Erythroblast (primary cell): Measurements from ENCODE around the gene KCNMB4.

ENCODE experiments used
- GATA1 ChIP-seq: IDR thresholded peaks from 2 replicates; pipeline ENCODE4 v1.6.1; 2011; ENCODE audit warnings: low read depth, mild to moderate bottlenecking, control low read depth, low read length, moderate library complexity
- POLR2A ChIP-seq: IDR thresholded peaks from 2 replicates; pipeline ENCODE4 v1.6.1; 2011; ENCODE audit warnings: mild to moderate bottlenecking, low read length

DNA sequence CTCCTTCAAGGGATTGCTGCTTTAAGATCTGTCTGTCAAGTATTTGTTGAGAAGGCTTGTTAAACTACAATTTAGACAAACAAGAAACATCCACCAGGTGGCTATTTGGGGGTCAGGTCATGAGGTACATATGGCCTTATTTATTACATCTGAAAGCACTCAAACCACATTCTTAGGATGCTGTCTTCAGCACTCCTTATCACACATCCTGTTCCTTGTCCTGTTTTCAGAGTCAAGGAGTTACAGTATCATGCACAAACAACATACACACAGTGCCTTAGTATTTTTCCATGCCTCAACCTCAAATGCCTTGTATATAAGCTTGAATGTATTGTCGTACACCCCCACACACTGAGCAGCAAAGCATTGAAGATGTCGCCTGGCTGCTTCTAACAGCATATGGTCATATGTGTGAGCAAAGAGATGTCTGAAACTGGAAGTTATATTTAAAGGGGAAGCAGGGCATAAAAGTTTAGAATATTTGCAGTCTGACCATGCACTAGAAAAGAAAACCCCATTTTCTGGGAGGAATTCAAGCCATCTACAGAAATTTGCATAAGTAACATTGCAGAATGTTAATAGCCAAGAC lies 83.8 kb downstream of the KCNMB4 start:
- TF ChIP-seq POLR2A (no peak), GATA1 (no peak)
